Activated CD4-positive, alpha-beta T cell treated with anti-CD3 and anti-CD28 coated beads, Interleukin-2, amount 50 U/mL, for 4 hours (primary cell): ENCODE results near the gene COX7C.
A peak's percentile ranks its signal among the peaks of the same experiment; 100 is the strongest.
"Not testable (repeated sequence)": the region's sequence is repeated elsewhere in the genome, so short reads cannot be mapped to it uniquely, and the experiment has no call there.

ENCODE experiments used
- DNase-seq, 2 experiments: peaks; one replicate each; pipeline ENCODE4 v3.0.0-alpha.2; 2020

The COX7C gene

DNA sequence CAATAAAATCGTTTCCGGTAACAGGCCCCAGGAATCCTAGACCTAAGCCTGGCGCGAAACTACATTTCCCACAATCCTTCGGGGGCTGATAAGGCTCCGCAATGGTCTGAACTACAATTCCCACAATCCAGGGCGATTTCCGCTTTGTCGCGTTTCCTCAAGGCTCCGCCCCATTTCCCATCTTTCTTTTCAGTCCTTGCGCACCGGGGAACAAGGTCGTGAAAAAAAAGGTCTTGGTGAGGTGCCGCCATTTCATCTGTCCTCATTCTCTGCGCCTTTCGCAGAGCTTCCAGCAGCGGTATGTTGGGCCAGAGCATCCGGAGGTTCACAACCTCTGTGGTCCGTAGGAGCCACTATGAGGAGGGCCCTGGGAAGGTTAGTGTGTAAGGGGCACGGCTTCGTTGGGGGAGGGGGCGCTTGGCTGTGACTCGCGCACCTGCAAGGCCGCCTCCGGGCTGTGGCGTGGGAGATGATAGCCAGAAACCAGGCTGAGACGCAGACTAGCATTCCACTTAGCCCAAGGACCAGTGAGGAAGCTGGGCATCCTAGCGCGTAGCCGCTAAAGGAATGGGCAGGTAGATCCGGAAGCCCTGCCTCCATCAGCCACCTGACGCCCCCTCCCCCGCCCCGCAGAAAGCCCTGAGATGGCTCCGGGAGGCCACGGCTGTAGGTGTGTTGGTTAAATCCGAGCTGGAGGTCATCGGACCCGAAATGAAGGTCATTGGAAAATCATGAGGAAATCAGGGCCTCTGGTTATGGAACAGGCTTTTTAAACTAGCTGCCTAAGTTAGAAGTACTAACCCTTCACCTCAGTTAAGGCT is at the start of gene COX7C:
Gene COX7C, plus strand, starts transcription at position 186 of the 821 bp plus-strand sequence. Its CDS starts 115 bp downstream, at position 301.
- DNase-seq: peak; percentile 90

GRCh38 chr5:86569522-86570426 is 48.0 kb upstream of the COX7C start:
- not testable (repeated sequence) for DNase-seq

DNA sequence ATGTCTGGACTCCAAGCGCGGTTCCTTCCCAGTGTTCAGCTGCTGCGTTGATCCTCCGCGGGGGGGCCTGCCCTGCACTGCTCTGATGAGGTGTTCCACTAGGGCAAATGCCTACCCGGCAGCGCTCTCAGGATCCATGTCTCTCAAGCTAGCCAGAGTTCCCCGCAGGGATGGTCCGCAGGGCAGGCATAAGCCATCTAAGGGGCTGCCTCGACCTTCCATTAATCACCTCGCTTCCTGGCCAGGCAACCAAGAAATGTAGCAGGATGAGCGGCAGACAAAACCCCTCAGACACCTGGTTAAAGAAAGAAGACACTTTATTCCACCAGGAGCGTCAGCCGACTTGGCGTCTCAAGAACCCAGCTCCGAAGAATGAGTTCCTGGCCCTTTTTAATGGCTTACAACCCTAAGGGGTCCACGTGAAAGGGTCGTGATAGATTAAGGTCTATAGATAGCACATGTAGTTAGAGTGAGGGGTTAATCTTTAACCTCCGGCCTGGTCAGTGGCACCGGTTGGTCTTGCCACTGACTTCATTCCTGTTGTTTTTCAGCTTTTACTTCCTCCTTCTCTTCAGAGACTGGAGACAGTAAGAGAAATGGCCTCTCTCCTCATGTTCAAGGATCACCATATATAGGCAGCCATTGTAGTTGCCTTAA is 47.2 kb upstream of the COX7C start:
- DNase-seq: no peak

DNA sequence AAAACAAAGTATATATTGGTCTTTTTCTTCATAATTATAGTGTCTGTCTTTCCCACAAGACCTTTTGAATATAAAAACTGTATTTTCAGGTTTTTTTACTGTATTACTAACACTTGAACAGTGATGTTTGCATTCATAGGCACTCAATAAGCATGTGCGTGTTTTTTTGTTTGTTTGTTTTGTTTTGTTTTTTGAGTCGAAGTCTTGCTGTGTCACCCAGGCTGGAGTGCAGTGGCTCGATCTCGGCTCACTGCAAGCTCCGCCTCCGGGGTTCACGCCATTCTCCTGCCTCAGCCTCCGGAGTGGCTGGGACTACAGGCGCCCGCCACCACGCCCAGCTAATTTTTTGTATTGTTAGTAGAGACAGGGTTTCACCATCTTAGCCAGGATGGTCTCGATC is 46.6 kb upstream of the COX7C start:
- DNase-seq: not testable (repeated sequence)

DNA sequence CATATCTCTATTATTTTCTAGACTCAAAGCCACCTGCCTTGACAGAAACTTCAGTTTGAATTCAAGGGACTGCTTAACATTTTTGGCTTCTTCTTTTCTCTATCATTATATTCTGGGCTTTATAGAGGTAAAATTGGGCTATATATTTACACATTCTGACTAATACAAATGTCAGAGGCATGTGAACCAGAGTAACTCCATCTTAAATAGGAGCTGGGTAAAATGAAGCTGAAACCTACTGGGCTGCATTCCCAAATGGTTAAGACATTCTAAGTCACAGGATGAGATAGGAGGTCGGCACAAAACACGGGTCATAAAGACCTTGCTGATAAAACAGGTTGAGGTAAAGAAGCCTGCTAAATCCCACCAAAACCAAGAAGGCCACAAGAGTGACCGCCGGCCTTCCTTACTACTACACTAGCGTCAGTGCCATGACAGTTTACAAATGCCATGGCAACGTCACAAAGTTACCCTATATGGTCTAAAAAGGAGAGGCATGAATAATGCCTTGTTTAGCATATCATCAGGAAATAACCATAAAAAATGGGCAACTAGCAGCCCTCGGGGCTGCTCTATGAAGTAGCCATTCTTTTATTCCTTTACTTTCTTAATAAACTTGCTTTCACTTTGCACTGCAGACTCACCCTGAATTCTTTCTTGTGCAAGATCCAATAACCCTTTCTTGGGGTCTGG is 44.8 kb upstream of the COX7C start:
- no peak for DNase-seq

DNA sequence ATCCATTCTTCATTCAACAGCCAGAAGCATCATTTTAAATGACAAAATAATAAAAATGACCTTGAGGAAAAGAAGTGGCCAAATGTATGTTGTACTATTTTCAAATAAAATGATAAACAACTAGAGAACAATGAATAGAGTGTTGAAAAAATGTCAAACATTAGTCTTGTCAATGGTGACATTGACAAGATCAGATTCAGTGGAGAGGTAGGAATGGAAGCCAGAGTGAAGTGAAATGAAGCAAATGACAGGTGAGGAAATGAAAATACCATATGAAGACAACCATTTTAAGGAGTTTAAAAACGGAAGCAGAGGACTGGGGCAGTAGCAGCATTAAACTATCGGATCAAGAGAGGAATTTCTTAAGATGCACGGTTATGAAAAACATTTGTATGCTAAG is 38.2 kb upstream of the COX7C start:
- DNase-seq: no peak

DNA sequence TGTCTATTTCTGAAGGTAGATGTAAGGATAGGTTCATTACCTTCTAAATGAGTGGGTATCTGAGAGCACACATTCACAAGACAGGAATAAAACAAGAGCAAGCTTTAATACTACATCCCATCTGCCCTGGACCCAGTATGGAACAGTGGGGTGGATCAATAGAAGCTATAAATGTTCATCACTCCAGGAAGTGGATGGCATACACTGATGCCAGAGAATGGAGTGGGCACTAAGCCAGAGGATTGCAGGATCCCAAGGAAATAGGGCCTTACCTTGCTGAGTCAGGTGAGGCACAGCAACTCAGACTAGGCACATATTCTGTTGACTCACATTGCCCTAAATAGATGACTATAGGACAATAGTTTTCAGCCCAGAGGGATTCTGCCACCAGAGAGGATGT is 21.3 kb upstream of the COX7C start:
- no peak for DNase-seq

- DNase-seq: no peak
These were observed 11.9 kb upstream of the COX7C start for GRCh38 chr5:86605881-86606280.

- no peak for DNase-seq
These were observed 4.3 kb upstream of the COX7C start for GRCh38 chr5:86613455-86613854.

DNA sequence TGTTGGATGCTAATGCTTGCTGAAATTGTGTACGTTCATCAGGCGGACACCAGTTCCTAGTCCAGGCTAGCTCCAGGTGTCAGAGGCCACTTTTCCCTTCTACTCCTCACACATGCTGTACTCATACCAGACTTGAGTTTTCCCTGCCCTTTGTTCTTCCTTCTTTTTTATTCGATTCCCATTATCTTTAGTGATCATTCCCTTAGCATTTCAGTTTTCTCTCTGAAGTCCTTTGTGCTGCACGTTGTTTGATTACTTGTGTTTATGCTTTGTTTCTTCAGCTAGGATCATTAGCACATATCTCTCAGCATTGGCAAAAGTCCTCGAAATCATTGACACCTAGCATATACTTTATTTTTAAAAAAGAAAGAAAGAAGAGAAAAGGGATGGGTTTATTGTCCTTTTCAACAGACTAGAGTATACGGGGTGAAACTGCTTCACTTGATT is 409 bp upstream of the COX7C start:
- DNase-seq: no peak

DNA sequence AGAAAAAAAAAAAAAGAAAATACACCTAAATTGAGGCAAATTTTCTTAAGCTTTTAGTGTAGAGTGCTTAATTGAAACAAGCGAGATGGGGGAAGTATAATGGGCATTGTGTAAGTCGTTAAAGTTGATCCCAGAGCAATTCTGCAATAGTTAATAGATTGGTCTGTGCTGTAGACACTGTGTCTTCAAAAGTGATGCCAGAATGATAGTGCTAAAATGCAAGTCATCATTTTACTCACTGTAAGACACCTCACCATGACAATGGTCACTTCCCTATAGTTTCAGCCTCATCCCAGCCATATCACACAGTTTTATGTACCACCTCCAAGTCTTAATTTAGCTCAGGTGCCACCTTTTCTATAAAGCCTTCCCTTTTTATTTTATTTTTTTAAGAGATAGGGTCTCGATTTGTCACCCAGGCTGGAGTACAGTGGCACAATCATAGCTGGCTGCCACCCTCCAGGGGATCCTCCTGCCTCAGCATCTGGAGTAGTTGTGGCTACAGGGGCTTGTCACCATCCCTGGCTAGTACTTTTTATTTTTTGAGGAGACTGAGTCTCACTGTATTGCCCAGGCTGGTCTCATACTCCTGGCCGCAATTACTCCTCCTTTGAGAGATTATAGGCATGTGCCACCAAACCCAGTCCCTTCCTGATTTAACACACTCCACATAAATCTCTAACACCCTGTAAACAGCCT is 6.2 kb downstream of the COX7C start:
- no peak for DNase-seq

- DNase-seq: no peak
These were observed 7.4 kb downstream of the COX7C start for GRCh38 chr5:86625148-86625547.

DNA sequence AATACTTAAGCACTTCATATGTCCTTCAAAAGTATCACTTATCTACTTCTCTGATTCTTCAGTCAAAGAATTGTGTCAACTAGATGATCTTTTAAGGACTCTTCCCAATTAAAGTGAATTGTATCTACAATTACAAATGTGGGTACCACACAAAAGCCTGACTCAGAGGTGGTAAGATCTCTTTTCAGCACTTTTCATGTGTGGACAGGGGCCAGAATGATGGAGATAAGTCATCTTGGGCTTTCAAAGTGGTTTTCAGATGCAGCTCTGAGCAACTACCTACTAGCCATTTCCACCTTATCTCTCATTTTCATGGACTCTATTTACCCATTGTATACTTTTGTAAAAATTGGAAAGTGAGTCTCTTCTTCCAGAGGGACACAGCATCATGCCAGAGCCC is 8.4 kb downstream of the COX7C start:
- no peak for DNase-seq

GRCh38 chr5:86631165-86631564 is 13.4 kb downstream of the COX7C start:
- no peak for DNase-seq

GRCh38 chr5:86640998-86641397 is 23.3 kb downstream of the COX7C start:
- no peak for DNase-seq

DNA sequence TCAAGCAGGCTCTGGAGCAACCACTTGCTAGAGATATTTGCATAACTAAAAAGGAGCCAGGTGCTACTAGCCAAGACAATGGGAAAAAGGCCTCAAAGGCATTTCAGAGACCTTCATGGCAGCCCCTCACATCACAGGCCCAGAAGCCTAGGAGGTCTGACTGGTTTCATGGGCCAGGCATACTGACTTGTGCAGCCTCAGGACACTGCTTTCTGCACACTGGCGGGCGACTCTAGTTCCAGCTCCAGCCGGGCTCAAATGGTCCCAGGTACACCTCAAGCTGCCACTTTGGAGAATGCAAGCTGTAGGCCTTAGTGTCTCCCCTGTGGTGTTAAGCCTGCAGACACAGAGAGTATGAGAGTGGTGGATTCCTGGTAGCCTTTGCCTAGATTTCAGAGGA is 27.1 kb downstream of the COX7C start:
- DNase-seq: no peak

DNA sequence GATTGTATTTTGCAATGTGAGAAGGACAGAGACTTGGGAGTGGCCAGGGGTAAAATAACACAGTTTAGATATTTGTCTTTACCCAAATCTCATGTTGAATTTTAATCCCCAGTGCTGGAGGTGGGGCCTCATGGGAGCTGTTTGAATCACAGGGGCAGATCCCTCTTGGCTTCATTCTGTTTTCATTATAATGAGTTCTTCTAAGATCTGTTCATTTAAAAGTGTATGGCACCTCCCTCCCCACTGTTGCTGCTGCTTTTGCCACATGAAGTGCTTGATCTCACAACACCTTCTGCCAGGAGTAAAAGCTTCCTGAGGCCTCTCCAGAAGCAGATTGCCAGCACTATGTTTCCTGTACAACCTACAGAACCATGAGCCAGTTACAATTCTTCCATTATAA is 28.1 kb downstream of the COX7C start:
- DNase-seq: no peak

GRCh38 chr5:86646671-86647070 is 28.9 kb downstream of the COX7C start:
- no peak for DNase-seq

DNA sequence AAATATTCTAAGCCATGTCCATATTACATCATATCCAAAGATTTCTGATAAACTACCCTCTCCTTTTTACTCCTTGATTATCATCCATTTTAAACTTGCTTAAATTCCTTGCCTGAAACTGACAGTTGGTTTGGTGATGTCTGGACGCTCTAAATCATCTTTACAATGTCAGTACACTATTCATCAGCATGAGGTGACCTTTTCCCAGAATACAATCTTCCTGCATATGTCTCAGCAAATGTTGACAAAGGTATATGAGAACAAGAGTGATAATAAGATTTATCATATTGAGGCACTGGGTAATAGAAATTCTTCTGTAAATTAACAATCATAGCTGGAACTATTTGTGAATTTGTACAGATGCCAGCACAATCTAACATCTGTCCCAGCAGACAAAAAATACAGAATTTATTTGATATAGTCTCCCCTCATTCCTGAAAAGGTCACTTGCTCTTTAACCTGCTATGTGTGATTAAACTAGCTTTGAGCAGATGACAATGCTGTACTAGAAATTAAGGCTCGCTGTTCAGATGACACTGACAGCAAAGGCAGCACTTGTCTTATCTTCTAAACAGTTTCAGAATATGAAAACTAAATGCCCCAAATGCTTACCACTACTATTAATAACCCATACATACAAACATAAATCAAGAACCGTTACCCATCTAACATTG is 32.2 kb downstream of the COX7C start:
- DNase-seq: no peak

DNA sequence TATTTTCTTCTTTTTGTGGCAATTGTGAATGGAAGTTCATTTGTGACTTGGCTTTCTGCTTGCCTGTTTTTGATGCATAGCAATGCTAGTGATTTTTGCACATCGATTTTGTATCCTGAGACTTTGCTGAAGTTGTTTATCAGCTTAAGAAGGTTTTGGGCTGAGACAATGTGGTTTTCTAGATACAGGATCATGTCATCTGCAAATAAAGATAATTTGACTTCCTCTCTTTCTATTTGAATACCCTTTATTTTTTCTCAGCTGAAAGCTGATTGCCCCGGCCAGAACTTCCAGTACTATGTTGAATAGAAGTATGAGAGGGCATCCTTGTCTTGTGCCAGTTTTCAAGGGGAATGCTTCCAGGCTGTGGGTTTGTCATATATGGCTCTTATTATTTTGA is 43.0 kb downstream of the COX7C start:
- not testable (repeated sequence) for DNase-seq

GRCh38 chr5:86664173-86664572 is 46.4 kb downstream of the COX7C start:
- no peak for DNase-seq
